HuH-7.5 (cell line): Measurements from ENCODE around the gene LMBRD2.

ENCODE experiments used
- DNase-seq: peaks from one replicate; pipeline ENCODE4 v3.0.0; 2011; ENCODE audit warnings: low spot score

LMBRD2 gene

GRCh38 chr5:36105819-36106218, 45.9 kb downstream of the LMBRD2 start:
- DNase-seq = no peak

DNA sequence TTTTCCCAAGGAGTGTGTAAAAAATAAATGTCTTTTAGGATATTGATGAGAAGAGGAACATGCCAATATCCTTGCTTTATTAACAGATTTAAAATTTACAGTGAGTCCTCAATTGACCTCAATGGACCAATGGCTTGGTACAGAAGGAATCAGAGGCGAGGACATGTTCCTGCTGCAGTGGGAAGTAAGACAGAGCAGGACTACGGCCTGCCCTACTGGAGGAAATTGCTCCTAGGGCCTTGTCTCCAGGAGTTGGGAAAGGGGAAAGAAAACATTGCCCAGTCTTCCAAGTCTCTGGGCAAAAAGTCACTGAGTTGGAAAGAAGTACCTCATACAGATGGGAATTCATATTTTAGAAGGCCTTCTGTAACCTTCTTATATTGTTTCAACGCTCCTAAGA, 51.9 kb downstream of the LMBRD2 start:
- DNase-seq = no peak

DNA sequence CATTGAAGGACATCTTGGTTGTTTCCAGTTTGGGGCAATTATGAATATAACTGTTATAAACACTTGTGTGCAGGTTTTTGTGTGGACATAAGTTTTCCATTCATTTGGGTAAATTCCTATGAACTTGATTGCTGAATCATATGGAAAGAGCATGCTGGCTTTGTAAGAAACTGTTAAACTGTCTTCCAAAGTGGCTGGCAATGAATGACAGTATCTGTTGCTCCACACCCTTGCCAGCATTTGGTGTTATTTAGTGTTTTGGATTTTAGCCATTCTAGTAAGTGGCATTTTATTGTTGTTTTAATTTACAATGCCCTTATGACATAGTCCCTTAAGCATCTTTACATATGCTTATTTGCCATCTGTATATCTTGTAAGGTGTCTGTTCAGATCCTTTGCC, 55.2 kb downstream of the LMBRD2 start:
- DNase-seq = no peak

DNA sequence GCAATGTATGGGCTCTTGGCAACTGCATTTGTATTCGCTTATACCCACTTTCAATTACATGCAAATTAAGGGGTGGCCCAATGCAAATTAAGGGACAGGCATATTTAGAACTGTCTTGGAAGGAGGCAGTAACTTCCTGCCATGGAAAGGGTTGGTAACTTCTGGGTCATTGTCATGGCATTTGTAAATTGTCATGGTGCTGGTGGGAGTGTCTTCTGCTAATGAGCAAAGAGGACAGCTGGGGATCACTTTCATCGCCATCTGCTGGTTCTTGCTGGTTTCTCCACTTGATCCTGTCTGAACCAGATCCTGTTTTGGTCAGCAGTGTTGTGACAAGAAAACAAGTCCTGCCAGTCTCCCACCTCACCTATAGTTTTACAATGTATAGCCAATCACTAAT, 61.7 kb downstream of the LMBRD2 start:
- no peak for DNase-seq

GRCh38 chr5:36079200-36079781, 72.4 kb downstream of the LMBRD2 start:
- peak; percentile 74 for DNase-seq

- no peak for DNase-seq
Observed at GRCh38 chr5:36078430-36078829, 73.3 kb downstream of the LMBRD2 start.

DNA sequence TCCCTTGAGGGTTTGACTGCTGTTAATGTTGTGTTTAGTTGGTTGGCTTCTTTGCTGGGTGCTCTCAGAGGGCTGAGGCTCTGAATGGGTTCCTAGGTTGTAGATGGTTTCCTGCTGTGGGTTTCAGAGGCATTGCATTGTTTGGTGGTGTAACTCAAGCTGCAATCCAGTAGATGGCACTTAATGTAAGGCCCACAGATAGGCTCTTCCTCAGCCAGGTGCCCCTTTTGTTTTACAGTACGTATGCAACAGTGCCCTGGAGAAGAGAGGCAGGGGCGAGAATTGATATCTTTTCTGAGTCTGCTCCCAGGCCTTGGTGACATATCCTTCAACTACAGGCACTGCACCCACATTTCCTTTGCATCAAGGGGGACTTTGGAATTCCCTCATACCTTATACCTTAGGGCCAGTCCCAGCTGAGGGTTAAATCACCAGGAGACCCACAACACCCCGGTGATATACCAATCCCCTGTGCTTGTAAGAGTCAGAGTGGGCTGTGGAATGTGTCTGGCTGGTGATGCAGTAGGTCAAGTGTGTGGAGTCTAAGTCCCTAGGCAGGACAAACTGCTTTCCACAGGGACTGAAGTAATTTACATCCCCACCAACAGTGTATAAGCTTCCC, 78.0 kb downstream of the LMBRD2 start:
- DNase-seq = peak; percentile 27

DNA sequence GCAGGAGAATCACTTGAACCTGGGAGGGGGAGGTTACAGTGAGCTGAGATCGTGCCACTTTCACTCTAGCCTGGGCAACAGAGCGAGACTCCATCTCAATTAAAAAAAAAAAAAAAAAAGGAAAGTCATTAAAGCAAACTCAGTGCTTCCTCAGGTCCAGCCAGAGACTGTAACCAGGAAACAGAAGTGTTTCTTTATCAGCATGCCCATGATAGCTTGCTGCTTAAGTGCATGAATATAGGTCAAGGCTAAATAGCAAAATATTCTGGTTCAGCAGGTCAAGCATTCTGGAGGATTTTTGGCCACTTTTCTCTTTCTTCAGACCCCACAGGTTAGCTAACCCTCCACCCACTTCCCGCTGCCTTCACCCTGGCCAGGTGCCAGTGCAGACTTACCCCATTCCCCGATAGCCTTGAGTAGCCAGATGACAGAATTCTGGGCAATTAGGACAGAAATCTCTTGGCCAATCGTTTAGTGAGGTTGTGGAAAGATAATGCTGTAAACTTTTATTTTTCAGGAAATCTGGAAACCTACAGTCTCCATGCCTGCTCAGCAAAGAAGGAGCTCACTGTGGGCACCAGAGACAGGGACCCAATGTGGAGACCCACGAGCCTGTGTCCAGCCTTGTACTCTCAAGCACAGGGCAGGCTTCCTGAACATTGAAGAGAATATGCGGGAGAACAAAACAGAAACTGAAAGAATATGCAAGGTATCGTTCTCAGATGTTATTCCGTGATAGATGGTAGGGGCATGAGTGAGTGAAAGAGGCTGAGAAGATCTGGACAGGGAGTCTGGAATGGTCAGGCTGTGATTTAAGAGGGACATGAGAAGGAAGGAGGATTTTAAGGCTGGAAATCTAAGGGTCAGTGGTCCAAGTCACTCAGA, 80.8 kb downstream of the LMBRD2 start:
- DNase-seq = no peak

DNA sequence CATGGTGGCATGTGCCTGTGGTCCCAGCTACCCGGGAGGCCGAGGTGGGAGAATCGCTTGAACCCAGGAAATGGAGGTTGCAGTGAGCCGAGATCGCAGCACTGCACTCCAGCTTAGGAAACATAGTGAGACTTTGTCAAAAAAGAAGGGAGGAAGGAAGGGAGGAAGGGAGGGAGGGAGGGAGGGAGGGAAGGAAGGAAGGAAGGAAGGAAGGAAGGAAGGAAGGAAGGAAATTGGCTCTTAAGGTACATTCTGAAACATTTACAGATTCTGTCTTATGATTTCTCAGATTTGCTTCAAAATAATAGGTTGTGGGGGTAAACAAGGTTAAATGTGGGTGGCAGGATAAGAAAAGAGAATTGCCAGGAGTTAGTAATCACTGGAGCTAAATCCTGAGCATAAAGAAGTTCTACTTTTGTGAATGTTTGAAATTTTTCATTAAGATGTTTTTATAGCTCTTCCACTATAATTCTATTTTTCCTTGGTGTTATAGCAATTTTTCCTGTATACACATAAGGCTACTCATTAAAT, 82.9 kb downstream of the LMBRD2 start:
- no peak for DNase-seq

- DNase-seq = no peak
Observed at GRCh38 chr5:36066540-36067210, 85.0 kb downstream of the LMBRD2 start, which contains the start of gene UGT3A2. TSS of gene UGT3A2 (minus strand) at chr5:36066882. CDS start at chr5:36066789, 93 bp downstream.

- DNase-seq = no peak
Observed at GRCh38 chr5:36066001-36066539, 85.6 kb downstream of the LMBRD2 start.

- DNase-seq = peak; percentile 35
Observed at GRCh38 chr5:36060420-36060887, 91.2 kb downstream of the LMBRD2 start.

GRCh38 chr5:36059571-36060419, 91.9 kb downstream of the LMBRD2 start:
- DNase-seq = no peak

DNA sequence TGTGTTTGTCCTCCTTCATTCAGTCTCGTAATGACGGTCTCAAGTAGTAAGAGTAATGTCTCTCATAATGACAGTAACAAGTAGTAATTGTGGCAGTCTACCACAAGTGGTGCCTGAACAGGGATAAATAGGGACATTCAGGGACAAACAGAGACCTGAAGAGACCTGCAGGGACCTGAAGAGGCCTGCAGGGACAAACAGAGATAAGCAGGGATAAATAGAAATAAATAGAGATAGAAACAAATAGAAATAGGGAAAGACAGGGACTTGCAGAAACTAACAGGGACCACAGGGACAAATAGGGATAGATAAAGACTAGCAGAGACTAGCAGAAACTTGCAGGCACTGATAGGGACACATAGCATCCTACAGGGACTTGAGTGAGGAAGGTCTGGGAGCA, 92.9 kb downstream of the LMBRD2 start:
- no peak for DNase-seq

DNA sequence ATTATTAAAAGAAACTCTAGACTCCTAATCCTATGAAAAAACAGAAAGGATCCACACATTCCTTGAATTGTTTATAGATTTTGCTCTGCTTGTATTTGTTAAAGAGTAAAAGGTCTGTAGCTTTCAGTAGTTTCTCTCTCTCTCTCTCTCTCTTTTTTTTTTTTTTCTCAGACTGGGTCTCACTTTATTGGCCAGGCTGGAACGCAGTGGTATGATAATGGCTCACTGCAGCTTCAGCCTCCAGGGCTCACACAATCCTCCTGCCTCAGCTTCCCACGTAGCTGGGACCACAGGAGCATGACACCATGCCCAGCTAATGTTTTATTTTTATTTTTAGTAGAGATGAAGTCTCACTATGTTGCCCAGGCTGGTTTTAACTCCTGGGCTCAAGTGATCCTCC, 94.3 kb downstream of the LMBRD2 start:
- DNase-seq = no peak

- DNase-seq = no peak
Observed at GRCh38 chr5:36056422-36056821, 95.3 kb downstream of the LMBRD2 start.

DNA sequence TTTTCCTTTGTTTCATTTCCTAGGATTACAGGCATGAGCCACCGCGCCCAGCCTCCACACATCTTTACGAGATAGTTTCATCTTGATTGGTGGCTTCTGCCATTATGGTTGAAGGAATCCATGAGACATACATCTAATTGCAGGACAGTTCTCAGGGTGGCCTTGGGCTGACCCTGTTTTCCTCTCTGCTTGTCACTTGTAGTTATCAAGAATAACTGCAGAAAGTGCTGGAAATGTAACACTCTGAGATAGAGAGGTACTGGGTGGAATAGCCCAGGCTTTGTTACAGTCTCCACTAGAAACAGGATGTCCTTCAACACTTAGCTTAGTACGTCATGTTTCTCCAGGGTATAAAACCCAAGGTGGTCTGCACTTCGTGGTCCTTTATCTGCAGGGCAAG, 95.7 kb downstream of the LMBRD2 start:
- no peak for DNase-seq

DNA sequence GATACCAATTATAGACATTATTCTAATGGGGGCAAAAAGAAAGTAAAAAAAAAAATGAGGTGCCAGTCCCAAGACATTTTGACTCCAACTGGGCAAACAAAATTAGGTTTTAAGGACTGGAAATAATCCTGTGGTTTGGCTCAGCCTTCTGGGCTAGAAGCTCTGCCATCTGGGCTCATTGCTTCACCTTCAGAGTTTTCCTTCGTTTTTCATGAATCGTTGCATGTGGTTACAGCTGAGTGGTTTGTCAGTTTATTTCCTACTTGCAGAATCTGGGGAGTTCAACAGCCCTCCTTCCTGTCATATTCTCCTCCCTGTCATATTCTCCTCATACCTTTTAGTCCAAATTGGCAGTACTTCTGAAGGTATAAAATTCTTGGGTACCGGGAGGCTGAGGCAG, 97.0 kb downstream of the LMBRD2 start:
- no peak for DNase-seq

GRCh38 chr5:36052538-36052937, 99.1 kb downstream of the LMBRD2 start:
- DNase-seq = no peak

- no peak for DNase-seq
Observed at GRCh38 chr5:36049949-36050348, 101.7 kb downstream of the LMBRD2 start.
